ENCODE results near the gene GNL2. TPM values are rescaled to one million over a fixed set of nuclear protein-coding genes. Genes with fewer than 3 reads are reported as not detected.

The GNL2 gene
- total and polyA plus RNA-seq, 7 donors: 25.2 to 50.4 (median 28.5) TPM

GRCh38 chr1:37574834-37575480, 20.8 kb downstream of the GNL2 start:
- H3K27me3 ChIP-seq: no peaks in the 10 kb centered on the region
- H3K4me3 ChIP-seq: no peak overlapping the region
- H3K9me3 ChIP-seq: no peaks in the 10 kb centered on the region
- peaks cover 0 to 34% (median 31%) of the 10 kb centered on the region in 4 donors for H3K4me1 ChIP-seq
- H3K27ac ChIP-seq: peak overlapping the region in 3 of 4 donors; percentile 32 to 76 (median 76)
- TF ChIP-seq POLR2A (IDR thresholded peaks at IDR 0.05) (no peak), EP300 (IDR thresholded peaks at IDR 0.05) (peak in 3 of 4 donors; percentile 43 to 83 (median 53)), POLR2AphosphoS5 (IDR thresholded peaks at IDR 0.05) (peak; percentile 83 to 98 (median 98)), CTCF (IDR thresholded peaks at IDR 0.05) (no peak)
- peaks cover 4 to 77% (median 49%) of the 10 kb centered on the region in 4 donors for H3K36me3 ChIP-seq
- 77 to 83% methylated on average over 7 of the region's 7 CpGs for WGBS, 2 donors
- intact Hi-C loops (cut with DNase I): no loop called here
- no peak for DNase-seq

GRCh38 chr1:37570528-37571334, 25.0 kb downstream of the GNL2 start:
- intact Hi-C loops (cut with DNase I): no loop called here
- DNase-seq: no peak
- 92 to 94% methylated on average over 3 of the region's 3 CpGs for WGBS, 2 donors
- Histone ChIP-seq H3K4me3 (no peak overlapping the region), H3K36me3 (peaks cover 15 to 93% (median 65%) of the 10 kb centered on the region in 4 donors), H3K27me3 (no peaks in the 10 kb centered on the region), H3K4me1 (peaks cover 0 to 21% (median 15%) of the 10 kb centered on the region in 4 donors), H3K9me3 (no peaks in the 10 kb centered on the region), H3K27ac (no peak overlapping the region)
- no peak for TF ChIP-seq EP300 (IDR thresholded peaks at IDR 0.05)

GRCh38 chr1:37567023-37567422, 28.7 kb downstream of the GNL2 start:
- no peaks in the 10 kb centered on the region for H3K9me3 ChIP-seq
- peak overlapping the region in 1 of 4 donors; percentile 40 for H3K27ac ChIP-seq
- WGBS, 2 donors: 82 to 87% methylated on average over 3 of the region's 3 CpGs
- peaks cover 16 to 78% (median 43%) of the 10 kb centered on the region in 4 donors for H3K36me3 ChIP-seq
- H3K4me3 ChIP-seq: no peak overlapping the region
- H3K27me3 ChIP-seq: no peaks in the 10 kb centered on the region
- intact Hi-C loops (cut with DNase I): no loop called here
- peak; percentile 82 for DNase-seq
- peaks cover 0 to 5% (median 0%) of the 10 kb centered on the region in 4 donors for H3K4me1 ChIP-seq
- no peak for TF ChIP-seq CTCF (IDR thresholded peaks at IDR 0.05)
- TF ChIP-seq EP300 (IDR thresholded peaks at IDR 0.05): peak in 2 of 4 donors; percentile 19 to 48
- TF ChIP-seq POLR2AphosphoS5 (IDR thresholded peaks at IDR 0.05): peak; percentile 46 to 86 (median 80)

- DNase-seq: no peak
- intact Hi-C loops (cut with DNase I): loop anchor here (5.0 kb wide), 1 partner anchor 117 kb away; no protein-coding TSS in a partner anchor
Measured at GRCh38 chr1:37564892-37565291, 30.8 kb downstream of the GNL2 start.

More at GRCh38 chr1:37564892-37565291, 30.8 kb downstream of the GNL2 start:
- H3K4me3 ChIP-seq: no peak overlapping the region
- no peak overlapping the region for H3K27ac ChIP-seq
- H3K9me3 ChIP-seq: no peaks in the 10 kb centered on the region
- H3K36me3 ChIP-seq: peaks cover 16 to 58% (median 27%) of the 10 kb centered on the region in 4 donors
- no peak for TF ChIP-seq POLR2A (IDR thresholded peaks at IDR 0.05)
- no peak for TF ChIP-seq CTCF (IDR thresholded peaks at IDR 0.05)
- TF ChIP-seq EP300 (IDR thresholded peaks at IDR 0.05): no peak
- no peak for TF ChIP-seq POLR2AphosphoS5 (IDR thresholded peaks at IDR 0.05)
- H3K4me1 ChIP-seq: peaks cover 0 to 5% (median 0%) of the 10 kb centered on the region in 4 donors
- no peaks in the 10 kb centered on the region for H3K27me3 ChIP-seq

All from sigmoid colon (tissue), 7 donors.